ENCODE measurements around the gene FTSJ3.

Gene FTSJ3

DNA sequence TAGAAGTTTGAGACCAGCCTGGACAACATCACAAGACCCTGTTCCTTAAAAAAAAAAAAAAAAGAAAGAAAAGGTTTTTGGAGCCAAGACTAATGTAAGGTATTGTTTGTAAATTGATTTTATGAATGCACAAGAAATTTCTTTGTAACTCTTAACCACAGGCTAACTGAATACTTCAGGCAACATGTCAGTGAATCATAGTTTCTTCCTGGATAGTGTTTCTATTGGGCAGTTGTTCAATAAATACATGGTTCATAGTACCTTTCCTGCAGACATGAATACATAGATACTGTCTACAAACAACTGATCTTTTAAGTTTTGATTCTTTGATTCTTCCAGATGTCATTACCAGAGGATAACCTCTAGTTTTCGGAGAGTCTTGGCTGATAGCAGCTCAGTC lies 41.9 kb downstream of the FTSJ3 start:
- DNase-seq: peak; percentile 46

DNA sequence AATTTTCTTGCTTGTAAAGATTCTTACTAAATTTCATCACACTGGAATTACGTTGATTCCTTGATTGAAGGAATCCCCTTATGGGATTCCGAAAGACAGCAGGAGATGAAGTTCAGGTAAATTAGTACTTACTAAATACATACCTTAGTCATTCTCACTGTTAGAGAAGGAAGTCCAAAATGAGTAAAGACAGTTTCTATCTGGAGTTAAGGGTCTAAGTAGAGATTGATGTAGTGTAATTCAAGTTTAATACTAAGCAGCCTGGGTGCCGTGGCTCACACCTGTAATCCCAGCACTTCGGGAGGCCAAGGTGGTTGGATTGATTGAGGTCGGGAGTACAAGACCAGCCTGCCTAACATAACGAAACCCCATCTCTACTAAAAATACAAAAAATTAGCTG lies 43.9 kb downstream of the FTSJ3 start:
- no peak for DNase-seq

DNA sequence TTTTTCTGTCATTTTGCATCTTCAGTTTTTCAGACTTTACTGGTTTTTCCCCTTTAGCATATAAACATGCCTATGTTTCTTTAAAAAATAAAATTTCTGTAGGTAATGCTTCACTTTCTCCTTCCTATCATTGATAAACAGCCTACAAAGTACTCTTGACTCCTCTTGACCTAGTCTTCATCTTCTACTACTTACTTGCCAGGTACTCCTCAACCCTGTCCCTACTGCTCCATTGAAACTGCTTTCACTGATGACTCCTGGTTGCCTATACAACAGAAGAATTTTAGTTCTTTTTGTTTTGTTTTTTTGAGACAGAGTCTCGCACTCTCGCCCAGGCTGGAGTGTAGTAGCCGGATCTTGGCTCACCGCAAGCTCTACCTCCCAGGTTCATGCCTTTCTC lies 46.5 kb downstream of the FTSJ3 start:
- no peak for DNase-seq

DNA sequence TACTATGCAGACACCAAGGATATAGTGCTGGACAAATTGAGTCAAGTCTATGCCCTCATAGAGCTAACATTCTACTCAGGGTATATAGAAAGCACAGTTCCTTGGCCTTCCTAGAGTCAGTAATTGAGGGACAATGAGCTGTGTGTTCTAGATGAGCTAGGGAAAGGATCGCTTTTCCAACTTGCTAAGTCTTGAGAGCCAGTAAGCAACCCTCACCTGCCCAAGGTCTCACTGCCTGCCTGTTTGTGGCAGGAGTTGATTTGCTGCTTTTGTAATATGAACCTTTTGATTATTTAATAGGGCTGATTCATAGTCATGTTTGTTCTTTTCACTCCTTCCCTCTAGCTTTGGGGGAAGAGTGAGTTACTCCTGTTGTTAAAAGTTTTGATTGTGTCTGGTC lies 47.0 kb downstream of the FTSJ3 start:
- no peak for DNase-seq

DNA sequence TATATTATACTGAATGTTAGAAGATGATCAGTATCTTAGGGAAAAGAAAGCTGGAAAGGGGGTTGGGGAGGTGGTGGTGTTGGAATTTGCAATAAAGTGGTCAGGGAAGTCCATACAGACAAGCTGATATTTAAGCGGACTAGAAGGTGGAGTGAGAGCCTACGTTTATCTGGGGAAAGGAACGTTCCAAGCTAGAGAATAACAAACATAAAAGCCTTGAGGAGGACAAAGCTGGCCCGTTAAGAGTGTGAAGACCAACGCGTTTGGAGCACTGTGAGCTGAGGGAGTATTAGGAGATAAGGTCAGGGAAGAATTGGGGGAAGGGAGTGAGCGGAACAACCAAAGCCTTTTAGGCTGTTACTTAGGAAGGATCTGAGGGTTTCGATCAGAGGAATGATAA lies 52.0 kb downstream of the FTSJ3 start:
- DNase-seq: no peak

DNA sequence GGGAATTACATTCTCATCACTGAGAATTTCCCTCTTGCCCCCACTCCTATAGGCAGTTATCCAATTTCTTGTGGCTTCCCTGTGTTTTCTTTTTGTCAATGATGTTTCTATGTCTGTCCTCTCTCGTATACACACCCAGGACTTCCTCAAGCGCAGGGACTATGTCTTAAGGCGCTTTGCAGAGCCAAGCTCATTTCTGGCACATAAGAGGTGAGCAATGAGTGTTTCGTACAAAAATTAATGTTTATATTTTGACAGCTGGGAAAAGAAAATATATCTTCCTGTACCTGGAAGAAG lies 52.5 kb downstream of the FTSJ3 start:
- DNase-seq: no peak

DNA sequence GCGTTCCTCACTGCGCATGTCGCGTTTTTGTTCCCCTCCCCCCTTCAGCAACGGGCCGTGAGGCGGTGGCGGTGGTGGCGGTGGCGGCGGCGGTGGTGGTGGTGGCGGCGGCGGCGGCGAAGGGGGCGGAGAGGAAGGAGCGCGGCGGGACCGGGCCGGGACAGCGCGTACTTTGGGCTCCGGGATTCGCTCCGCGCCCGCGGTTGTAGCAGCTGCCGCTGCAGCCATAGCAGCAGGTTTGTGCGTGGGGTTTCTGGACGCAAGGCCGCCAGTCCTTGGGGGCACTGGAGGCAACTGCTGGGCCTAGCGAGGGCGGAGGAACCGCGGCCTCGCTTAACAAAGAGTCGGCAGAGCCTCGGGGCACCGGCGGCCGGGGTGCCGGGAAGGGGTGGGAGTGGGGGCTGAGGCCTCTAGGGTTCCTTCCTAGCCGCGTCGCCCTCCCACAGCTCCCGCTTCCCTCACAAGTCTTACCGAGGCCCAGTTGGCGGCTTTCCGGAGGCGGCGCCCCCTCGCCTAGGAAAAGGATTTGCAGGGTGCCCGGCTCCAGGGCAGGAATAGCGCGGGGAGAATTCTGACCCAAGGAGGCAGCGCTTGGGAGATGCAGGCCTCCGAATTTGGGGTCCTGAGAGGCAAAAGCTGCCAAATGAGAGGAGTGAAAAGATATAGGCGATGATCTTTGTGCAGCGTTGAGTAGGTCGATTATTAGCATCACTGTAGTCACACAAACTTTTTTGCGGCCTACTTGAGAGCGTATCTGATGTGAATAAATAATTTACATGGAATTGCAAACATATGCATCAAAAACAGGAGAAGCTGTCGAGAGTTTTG lies 53.1 kb downstream of the FTSJ3 start, which contains the start of gene DDX42:
Gene DDX42, plus strand, starts transcription at position 30 of the 828 bp plus-strand sequence. CDS start 12,880 bp downstream, outside the sequence.
- DNase-seq: peak; percentile 50

DNA sequence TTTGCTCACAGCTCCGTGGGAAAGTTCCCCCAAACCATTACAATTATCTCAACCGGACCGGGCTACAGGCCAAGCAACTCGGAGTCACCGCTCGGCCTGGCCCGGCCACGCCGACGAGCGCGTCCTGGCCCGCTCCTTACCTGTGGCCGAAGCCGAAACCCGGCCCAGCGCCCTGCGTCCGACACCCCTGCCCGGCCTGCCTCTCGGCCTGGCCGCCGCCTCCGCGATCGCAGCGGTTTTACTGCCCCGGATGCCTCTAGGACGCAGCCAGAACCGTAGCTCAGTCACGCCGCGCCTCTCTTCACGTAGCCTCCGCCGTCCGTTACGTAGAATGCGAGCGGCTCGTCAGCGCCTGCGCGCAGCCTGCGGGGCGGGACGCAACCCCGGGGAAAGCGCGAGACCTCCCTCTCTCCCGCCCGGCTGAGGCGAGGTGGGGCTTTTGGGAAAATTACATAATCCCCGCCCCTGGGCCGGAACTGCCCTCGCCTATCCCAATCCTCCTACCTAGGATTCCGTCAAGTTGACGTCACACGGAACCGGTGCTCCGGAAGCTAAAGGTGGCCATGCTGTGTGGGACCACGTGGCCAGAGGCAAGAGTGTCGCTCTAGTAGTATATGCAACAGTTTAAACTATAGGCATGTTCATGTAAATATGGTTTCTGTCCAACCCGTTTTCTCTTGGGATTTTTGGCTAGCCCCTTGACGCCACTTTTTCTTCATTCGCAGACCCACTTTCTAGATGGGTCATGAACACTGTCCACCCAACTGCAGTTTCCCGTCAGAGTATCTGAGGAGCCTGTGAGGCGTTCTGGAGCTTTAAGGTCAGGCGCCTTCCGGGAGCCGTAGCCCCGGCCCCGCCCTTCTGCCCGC lies 54.0 kb downstream of the FTSJ3 start, which contains the start of gene CCDC47:
Gene CCDC47, minus strand, starts transcription at position 326 of the 869 bp plus-strand sequence. CDS start 7,422 bp downstream, outside the sequence.
- DNase-seq: peak; percentile 100

DNA sequence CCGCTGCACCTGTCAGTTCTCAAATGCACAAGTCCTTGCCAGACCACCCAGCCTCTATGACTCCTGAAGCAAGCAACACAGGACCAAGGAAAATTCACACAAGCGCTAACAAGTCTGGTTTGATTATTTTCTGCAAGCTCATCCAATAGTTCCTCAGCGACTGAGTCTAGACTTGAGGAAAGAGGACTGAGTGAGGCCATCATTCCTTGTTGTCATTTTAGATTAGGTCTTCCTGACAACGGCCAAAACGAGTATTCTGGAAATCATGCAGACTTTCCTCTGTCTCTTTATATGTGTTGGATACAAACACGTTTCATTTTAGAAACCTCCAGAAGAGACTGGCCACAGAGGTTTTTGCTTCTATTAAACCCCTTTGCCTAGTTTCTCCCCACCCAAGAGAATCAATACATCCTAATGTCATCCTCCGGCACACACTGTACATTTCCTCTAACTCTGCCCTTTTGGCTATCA lies 54.6 kb downstream of the FTSJ3 start:
- DNase-seq: no peak
